HG02885 (cell line): ENCODE measurements around the gene UNC45A.
A peak's percentile ranks its signal among the peaks of the same experiment; 100 is the strongest.

Experiments
- ATAC-seq: cut with Tn5 transposase; IDR thresholded peaks from one replicate; pipeline ENCODE4 v1.9.1; 2021; ENCODE audit warnings: mild to moderate bottlenecking; ENCODE audit not compliant: unreplicated experiment, poor library complexity

Gene UNC45A

DNA sequence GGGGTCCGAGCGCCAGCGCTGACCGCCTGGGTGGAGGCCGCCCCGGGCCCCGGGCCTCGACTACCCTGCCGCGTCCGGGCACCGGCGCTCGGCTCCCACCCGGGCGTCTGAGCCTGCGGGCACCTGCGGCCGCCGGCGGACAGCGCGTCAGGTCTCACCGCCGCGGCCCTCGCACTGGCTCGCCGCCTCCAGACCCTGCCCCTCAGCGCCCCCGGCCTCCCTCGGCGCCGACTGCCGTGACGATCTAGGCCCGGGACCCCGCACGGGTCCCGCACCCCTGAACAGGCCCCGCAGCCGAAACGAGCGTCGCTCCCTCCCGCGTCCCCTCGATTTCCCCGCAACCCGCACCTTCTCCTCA, 59.0 kb downstream of the UNC45A start:
- peak; percentile 17 for ATAC-seq

DNA sequence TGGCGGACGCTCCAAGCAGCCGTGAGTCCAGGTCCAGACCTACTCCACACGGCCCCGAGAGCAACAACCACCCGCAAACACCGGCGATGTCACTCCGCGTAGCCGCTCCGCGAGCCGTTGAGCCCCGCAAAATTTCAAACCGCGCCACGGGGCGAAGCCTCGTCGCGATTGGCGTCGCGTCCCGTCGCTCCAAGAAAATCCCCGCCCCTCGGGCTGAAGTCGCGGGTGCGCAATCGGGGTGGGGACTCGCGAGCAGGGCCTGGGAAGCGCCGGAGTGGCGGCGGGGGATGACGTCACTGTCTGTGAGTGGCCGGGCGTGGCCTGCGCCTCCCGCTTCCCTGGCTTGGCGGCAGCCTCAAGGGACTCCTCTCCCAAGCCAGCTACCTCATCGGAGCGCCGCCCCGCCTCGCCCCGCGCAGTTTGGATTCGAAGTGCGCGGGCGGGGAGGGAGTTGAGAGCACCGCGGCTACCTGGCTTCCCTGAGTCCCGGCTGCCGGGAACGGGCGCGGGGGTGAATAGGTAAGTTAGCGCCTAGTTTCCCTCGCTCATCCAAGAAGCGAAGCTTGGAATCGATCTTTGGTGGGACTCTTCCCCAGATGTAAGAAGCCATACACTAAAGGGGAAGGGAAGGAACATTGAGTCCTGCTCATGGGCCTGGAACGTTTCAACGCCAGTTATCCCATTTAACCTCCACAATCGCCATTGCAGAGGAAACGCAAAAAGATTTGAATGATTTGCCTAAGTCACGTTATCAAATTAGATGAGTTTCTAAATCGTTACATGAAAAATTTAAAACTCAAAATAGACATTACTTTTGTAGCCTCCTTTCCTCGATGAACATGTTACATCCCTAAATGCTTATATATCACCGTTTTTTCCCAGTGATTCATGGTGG, 59.6 kb downstream of the UNC45A start, which contains the start of gene PRC1:
TSS of gene PRC1 (minus strand) at position 119 of the 895 bp plus-strand sequence. CDS start at position 1, 118 bp downstream.
- ATAC-seq: peak; percentile 95

DNA sequence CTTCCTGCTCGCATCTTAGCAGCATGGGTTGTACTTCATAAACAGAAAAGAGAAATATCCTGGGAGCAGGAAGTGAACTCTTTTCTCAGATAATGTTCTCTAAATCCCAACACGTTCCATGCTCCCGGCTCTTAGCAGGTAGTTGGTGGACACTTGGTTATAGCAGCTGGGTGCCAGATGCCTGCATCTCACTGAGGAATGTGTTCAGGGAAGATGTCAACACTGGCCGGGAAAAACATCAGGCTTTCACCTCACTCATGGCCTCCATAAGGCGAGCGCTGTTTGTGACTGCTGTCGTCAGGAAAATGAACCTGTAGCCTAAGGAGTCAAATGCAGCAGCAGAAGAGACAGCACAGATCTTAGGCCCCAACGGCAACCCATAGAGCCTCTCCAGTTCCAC, 63.7 kb downstream of the UNC45A start:
- ATAC-seq: no peak

DNA sequence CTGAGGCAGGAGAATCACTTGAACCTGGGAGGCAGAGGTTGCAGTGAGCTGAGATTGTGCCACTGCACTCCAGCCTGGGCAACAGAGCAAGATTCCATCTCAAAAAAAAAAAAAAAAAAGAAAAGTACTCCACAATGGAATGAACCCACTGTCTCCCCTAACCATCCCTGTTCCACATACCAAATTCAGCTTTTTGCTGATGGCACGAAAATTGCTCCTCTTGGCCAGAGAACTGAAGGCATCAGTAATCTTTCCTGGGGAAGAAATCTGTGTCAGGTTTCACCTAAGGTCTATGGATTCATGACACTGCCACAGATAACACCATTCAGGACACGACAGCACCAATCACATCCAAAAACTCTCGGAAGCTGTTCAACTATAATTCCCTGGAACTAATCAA, 66.1 kb downstream of the UNC45A start:
- ATAC-seq: no peak
